Measurements from ENCODE around the gene BARHL1.

The BARHL1 gene

DNA sequence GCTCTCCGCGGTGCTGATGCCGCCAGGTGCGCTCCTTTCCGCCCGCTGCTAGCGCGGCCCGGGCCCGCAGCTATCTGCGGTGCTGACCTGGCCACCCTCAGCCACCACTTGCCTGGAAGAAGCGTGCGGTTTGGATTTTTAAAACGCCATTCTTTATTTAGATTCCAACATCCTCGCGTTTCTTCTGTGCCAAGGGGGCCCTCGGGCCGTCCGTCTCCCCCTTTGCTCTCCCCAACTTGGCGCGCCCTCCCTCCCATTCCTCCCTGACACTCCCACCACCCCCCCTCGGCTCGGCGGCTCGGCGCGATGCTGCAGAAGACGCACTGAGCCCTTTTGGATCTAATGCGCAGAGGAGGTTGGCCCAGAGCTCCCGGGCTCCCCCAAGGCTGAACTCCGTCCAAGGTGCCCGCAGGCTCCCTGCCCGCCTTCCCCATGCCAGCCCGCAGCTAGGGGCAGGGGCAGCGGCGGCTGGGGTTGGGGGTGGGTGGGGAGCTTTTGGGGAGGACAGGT, at the start of gene BARHL1:
Gene BARHL1, plus strand, starts transcription at position 331 of the 510 bp plus-strand sequence. CDS start 192 bp downstream, outside the sequence.
- no peak for DNase-seq (ENCODE audit: low read depth in 1 of 2, low spot score in 1 of 2)

DNA sequence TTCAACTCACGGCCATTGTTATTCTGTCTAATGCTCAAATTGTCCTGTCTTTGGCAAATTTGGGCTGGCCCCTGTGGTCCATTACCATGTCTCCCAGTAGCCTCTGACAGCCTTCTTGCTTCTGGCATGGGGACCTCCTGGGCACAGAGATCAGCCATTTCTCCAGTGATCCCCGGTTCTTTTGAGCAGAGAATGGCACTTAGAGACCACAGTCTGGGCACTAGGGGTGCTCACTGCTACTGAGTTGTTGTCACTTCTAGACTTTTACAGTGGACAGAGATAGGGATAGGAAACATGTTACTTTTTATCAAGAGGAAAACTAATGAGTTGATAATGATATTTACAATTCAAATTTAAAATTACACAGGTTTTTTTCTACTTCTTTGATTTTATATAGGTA, 47.6 kb upstream of the BARHL1 start:
- no peak for DNase-seq (ENCODE audit: low read depth in 1 of 2, low spot score in 1 of 2)

DNA sequence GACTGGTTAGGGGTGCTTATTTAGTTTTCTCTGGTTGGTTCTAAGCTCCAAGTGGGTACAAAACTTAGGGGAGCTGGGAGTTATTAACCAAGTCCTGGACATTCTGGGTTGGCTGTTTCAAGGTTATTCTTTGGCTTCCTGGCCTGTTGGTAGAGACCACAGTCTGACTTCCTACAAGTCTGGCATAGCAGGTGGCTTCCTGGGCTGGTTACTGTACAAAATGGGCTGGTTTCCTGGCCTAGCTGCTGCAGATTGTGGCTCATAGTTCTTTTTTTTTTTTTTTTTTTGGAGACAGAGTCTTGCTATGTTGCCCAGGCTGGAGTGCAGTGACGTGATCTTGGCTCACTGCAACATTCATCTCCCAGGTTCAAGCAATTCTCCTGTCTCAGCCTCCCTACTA, 46.3 kb upstream of the BARHL1 start:
- no peak for DNase-seq (ENCODE audit: low read depth in 1 of 2, low spot score in 1 of 2)

DNA sequence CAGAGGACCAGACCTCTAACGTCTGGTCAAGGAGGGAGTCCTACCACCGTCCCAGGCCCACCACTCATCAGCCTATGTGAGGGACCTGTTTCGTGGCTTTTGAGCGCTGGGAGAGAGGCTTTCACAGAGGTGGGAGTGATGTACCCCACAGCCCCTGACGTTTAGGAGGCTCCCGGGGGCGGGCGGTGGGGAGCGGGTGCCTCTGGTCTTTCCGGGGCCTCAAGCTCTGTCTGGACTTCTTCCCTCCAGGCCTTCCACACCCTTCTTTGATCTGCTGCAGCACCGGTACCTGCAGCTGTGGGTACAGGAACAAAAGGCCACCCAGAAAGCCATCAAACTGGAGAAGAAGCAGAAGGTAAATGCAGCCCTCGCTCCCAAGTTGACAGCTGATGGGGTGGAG, 45.1 kb upstream of the BARHL1 start:
- no peak for DNase-seq (ENCODE audit: low read depth in 1 of 2, low spot score in 1 of 2)

DNA sequence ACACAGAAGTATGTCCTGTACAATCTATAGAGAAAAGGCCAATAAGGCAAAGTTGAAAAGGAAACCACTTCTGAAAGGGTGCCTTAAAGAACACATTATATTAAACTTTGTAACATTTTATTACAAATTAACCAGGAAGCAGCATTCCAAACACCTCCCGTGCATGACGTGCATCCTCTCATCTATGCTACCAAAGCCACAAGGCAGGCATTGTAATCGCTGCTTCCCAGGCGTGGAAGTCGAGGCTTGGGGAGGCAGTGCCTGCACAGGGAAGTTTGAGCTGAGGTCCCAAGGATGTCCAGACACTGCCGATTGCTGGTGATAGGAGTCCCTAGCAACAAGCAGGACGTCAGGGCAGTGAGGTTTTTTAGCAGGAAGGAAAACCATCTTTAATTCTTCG, 44.3 kb upstream of the BARHL1 start:
- DNase-seq (ENCODE audit: low read depth in 1 of 2, low spot score in 1 of 2): no peak

DNA sequence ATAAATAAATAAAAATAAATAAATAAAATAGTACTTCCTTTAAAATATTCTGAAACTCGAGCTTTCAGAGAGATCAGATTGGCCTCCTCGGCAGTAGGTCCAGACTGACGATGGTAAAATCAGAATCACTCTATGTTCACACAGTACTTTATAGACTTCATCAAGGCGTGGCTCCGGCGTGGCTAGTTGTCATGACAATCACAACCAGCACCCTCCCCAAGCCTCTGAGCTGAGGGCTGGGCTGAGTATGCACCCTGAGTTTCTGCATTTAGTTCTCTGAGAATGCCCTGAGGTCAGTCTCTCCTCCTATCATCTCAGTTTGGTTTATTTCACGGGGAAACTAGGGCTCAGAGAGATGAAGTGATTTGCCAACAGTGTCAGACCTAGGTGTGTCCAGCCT, 43.3 kb upstream of the BARHL1 start:
- no peak for DNase-seq (ENCODE audit: low read depth in 1 of 2, low spot score in 1 of 2)

DNA sequence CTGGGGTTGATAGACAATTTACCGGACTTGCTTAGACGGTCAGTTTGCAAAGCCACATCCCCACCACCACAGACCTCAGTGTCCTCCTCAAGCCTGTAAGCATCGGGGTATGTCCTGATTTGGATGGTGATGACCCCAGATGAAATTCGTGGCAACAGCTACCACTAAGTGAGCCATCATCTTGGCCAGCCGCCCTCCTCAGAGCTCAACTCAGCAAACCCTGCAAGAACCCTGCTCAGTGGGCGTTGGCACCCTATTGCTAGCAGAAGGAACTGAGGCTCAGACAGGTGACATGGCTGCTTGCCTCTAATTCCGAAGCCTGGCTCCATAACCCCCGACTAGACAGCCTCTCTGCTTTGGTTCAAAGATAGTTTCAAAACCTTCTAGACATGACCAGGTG, 41.4 kb upstream of the BARHL1 start:
- DNase-seq (ENCODE audit: low read depth in 1 of 2, low spot score in 1 of 2): no peak

DNA sequence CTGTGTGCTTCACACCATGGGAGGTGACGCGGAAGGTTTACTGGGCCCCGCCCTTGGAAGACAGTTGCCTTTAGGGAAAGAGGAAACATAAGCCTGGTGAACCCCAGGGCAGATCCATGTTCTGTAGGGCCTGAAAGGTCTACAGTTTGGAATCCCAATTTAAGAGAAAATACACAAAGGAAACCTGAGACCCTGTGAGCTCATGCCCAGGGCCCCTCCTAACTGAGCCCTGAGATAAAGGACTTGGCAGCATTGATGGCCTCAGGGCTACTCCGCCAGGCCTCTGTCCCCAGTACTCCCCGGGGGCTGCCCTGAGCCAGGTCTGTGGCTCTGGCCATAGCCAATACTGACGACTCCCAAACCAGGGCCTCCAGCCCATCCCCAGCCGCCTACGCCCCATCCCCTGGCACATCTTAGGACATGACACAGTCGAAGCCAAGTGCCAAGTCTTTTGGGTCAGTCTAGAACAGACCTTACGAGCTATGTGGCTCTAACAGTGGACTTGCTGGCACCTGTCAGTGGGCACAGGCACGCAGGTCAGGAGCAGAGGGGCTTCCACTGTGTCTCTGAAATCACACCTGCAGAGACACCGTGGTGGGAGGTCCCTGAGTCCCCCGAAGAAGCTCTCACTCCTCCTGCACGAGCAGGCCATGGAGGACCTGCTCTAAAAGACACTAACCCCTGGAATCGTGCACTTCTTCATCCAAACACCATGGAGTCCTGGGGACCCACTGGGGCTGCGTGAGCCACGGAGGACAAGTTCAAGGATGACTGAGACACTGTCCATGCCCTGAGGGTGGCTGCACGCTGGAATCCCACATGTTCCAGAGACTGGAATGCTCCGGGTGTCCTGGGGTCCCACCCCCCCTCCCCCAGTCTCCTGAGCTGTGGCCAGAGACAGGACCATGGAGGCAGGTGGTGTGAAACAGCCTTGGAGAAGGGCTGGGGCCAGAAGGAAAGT, 40.3 kb upstream of the BARHL1 start:
- DNase-seq (ENCODE audit: low read depth in 1 of 2, low spot score in 1 of 2): no peak

DNA sequence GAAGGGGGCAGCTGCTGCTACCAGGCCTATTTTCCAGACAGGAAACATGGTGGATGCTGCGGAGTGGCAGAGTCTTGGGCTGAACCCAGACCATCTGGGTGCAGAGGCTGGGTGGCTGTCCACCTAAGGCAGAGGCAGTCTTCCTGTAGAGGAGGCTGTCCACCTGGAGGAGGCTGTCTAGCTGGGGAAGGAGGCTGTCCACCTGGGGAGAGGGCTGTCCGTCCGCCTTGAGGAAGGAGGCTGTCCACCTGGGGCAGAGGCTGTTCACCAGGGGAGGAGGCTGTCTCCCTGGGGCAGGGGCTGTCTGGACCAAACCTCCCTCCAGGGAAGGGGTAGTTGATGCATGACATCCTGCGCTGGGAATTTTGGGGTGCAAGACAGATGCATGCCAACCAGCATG, 39.2 kb upstream of the BARHL1 start:
- DNase-seq (ENCODE audit: low read depth in 1 of 2, low spot score in 1 of 2): no peak

DNA sequence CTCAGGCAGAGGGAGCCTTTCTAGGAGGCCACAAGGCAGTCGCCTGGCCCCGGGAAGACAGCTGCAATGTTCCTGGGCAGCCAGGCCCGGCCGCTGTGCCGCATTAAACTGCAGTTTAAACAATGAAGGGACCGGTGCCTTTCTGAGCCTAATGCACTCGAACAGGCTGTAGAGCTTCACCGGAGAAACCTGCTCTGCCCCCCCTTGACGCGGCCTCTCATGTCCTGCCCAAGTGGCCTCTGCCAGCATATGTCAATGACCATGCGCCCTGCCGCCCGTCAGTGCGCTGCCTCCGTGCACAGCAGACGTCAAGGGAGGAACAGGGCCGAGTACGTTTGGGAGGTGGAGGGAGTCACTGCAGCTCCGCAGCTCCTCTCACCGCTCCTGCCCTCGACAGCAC, 38.4 kb upstream of the BARHL1 start:
- no peak for DNase-seq (ENCODE audit: low read depth in 1 of 2, low spot score in 1 of 2)

DNA sequence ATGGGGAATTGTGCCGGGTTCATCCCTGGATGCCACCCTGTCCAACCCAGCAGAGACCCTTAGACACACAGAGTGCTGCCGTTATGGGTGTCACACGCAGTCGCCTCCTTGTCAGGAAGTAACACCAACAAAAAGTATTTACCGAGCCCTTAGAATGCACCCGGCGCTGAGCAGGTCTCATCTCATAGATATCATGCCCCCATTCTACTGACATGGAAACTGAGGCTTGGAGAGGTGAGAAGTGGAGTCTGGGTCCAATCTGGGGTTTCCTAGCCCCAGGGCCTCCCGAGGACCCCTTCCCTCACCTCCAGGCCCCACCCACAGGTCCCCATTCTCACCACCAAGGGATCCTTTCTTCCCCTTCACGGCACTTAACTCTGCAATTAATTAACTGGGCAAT, 36.8 kb upstream of the BARHL1 start:
- DNase-seq (ENCODE audit: low read depth in 1 of 2, low spot score in 1 of 2): no peak

DNA sequence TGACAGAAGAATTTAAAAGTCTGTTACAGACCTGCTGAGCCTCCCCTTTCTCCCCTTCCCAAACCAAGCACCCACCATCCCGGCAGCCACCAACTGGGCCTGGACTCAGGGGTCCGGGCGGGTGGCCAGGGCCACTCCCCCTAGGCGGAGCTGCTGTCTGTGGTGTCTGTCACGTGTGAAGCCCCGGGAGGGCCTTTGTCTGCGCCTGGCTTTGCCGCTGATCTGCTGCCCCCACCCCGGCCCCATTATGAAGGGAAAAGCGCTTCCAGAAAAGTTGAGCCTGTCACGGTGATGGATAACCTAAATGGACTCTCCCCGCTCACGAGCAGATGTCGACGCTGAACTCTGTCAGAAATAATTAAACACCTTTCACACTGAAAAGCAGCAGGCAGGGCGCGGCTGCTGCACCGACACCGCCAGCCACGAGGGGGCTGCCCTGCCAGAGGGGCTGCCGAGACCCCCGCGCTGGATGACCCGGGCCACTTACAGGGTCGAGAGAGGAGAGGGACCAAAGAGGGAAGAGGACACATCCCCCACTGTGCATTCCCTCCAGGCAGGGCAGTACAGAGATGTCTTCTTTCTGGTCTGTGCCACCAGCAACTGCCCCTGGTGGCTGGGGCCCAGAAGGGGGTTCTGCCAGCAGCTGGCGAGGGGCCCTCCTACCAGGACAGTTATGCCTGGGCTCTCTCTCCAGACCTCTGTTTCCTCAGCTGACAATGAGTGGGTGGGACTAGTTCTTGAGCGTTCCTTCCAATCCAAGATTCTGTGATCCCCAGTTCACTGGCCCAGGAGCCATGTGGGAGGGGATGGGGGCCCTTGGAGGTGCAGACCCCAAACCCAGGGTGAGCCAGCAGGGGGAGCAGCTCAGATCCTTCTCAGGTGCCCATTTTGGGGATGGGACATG, 36.0 kb upstream of the BARHL1 start:
- DNase-seq (ENCODE audit: low read depth in 1 of 2, low spot score in 1 of 2): no peak

DNA sequence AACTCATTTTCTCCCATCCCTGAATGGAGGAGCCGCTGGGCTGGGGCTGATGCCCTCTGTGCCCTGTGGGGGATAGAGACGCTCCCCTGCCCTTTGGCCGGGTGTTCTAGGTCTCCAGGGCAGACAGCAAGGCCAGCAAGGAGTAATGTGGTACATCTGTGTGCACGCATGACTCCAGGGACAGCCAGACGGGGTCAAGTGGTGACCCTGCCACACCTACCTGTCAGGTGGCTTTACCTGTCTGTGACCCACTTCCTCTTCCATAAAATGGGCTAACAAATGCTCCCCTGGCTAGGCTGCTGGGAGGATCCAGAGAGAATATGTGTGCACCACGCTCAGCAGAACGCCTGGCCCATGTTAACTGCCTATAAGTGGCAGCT, 35.4 kb upstream of the BARHL1 start:
- DNase-seq (ENCODE audit: low read depth in 1 of 2, low spot score in 1 of 2): no peak

DNA sequence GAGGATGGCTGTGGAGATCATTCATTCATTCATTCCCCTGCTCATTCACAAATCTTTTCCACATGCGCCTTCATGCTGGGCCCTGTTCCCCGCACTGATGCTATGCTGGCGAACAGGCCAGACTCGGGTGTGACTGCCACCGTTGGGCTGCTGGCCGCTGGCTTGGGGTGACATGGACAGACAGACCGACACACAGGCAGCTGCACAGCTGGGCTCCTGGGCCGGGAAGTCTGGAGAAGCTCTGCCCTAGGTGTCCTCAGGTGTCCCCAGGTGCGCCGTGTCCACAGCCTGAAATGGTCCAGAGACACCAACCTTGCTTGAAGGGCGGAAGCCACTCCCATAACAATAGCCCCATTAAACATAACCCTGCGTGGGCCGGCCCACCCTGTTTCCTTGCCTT, 35.0 kb upstream of the BARHL1 start:
- DNase-seq (ENCODE audit: low read depth in 1 of 2, low spot score in 1 of 2): no peak

DNA sequence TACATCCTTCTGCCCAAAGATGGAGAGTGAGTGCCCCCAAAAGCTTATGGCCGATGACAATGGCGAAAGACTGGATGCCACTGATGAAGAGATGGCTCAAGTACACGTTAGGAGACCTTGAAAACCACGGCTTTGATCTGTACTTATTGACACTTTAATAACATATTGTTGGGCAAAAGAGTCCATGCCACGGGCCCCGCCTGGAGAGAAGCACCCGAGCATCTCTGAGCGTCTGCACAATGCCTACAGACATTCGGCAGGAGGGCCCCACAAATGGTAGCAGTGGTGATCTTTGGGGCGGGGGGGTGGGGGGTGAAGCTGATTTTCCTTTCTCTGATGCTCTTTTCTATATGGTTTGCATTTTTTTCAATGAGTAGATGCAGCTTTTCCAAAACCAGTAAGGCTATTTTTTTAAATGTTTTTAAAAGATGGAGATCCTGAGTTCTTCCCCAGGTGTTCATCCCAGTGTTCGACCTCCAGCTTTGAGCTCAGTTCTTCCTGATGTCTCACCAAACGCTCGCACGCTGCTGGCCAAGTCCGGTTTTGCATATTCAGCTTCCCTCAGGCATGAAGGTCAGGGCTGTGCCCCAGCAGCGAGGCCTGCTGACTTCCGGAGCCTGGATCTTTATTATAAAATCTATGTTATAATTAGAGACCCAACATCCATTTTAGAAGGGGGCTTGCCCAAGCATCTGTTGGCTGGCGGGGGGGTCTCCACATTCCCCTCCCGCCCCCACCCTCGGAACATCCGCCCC, 34.3 kb upstream of the BARHL1 start:
- DNase-seq (ENCODE audit: low read depth in 1 of 2, low spot score in 1 of 2): no peak

DNA sequence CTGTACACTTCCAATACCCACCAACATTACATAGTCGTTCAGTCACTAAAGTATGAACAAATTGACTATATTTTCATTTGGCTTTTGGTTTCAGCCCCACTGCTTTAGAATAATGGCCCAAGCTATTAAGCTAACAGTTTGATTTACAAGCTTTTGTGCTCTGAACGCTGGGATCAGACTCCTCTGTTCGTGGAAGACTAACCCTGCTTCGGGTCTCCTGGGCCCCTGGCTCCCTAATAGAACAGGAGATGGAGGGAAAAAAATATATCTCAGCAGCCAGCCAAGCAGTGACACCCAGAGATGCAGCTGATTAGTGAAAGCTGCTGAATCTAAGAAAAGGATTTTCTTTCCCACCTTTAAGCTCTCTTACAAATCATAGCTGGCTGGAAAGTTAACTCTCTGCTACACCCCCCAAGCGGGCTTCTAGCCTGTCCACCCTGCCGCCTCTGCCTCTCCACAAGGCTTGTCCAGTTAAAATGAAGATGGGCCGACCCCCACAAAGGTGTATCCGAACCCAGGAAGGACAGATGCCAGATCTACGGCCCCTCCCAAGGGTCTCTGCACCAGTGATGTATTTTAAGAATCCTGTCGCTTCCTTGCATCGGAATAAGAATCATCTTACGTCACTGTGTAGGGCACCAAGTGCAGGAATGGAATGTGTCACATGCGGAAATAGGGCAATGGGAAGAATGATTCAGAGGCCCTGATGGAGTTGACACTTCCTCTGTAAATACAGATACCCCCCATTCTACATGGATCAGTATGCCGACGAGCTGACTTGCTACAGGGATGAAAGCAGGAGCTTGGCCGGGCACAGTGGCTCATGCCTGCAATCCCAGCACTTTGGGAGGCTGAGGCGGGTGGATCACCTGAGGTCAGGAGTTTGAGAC, 33.4 kb upstream of the BARHL1 start:
- no peak for DNase-seq (ENCODE audit: low read depth in 1 of 2, low spot score in 1 of 2)

DNA sequence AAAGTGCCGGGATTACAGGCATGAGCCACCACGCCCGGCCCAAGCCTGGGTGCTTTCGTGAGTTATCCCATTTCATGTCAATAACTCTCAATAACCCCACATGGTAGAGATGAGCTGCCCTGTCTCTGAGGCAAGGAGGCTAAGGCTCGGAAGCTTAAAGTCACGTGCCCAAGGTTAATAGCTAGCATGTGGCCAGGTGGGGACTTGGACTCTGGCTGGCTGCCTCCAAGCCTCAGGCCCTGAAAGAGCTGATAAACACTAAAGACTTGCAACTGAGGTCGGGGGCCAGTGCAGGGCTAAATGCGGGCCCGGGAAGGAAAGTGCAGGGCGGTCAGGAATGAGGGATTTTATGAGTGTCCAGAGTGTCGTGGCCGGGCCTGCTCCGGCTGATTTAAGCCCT, 30.9 kb upstream of the BARHL1 start:
- no peak for DNase-seq (ENCODE audit: low read depth in 1 of 2, low spot score in 1 of 2)

DNA sequence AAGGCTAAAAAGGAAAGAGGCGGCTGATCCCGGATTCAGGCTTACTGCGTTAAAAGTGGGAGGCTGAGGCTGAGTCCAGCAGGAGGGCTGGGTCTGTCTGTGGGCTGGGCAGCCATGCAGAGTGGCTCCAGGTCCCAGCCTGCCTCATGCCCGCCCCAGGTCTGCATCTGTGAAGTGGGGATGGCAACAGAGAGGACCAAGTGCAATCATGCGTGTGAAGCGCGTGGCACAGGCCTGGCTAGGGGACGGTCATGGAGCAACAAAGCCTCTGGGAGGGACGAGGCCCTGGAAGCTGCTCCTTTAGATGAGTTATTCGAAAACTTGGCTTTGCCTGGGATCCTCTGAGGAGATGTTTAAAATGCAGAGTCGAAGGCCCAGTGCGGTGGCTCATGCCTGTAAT, 30.4 kb upstream of the BARHL1 start:
- no peak for DNase-seq (ENCODE audit: low read depth in 1 of 2, low spot score in 1 of 2)

DNA sequence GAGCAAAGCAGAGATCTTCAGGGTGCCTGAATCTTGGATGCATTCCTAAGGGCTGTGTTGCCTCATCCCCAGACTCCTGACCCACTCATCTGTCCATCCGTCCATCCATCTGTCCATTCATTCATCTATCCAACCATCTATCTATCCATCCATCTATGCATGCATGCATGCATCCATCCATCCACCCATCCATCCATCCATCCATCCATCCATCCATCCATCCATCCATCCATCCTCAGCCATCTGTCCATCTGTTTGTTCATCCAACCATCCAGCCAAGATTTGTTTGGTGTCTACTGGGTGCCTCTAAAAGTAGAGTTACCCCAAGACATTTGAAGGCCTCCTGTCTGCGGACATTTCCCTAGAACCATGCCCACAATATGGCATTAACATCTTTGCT, 27.7 kb upstream of the BARHL1 start:
- DNase-seq (ENCODE audit: low read depth in 1 of 2, low spot score in 1 of 2): no peak

DNA sequence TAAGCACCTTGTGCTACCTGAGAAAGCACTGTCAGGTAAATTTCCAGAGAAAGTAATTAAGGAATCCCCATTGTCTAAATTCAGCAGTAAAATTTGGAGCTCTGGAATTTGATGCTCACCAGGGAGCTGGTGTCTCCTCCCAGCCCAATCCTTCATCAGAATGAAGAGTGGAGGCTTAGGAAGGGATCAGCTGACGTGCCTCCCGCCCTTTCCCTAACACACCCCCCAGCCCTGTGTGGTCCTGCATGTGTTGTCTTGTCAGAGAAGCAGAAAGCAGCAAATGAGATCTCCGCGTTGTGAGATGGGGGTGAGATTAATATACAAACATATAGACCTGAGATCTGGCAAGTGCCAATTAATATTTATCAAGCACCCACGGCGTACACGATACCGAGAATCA, 26.9 kb upstream of the BARHL1 start:
- DNase-seq (ENCODE audit: low read depth in 1 of 2, low spot score in 1 of 2): no peak

Measured in activated T-helper 1 cell treated with anti-CD3 and anti-CD28 coated beads, Interleukin-2, amount 50 U/mL, for 16 hours (primary cell).